Measurements from ENCODE around the gene TLCD3B. TPM values are rescaled to one million over a fixed set of nuclear protein-coding genes. Genes with fewer than 3 reads are reported as not detected.

TLCD3B gene
- total and polyA plus RNA-seq, 9 of the 15 experiments (the other 6 are each of a cell fraction or from before 2014, with no cell fraction given) = 0.10 to 0.52 (median 0.23) TPM; not detected in 4

DNA sequence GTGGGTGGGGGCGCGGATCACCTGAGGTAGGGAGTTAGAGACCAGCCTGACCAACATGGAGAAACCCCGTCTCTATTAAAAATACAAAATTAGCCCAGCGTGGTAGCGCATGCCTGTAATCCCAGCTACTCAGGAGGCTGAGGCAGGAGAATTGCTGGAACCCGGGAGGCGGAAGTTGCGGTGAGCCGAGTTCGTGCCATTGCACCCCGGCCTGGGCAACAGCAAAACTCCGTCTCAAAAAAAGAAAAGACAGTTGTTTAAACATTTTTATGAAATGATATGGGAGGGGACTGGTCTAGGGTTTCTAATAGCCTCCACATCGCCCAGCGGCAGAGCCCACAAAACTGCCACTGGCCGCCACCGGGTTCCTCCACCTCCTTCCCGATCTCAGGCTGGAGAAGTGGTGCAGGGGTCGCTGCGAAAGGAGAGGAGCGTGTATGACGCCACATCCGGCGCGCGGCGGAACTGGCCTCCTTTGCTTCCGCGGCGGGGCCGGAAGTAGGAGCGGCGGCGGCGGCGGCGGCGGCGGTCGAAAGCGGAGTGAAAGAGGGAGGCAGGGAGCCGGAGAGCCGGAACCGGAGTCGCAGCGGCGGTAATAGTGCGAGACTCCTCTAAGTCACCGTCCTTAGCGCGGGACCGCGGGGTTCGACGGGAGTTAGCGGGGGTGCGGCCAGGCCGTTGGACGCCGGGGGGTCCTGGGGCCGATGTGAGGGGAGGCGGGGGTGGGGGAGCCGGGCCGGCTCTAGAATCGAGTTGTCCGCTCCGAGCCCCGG, 44.6 kb upstream of the TLCD3B start, which contains the start of gene PPP4C (continued):
- no peak for TF ChIP-seq SRSF7 (optimal IDR thresholded peaks at IDR 0.05; ENCODE audit: low read depth, low read length)
- TF ChIP-seq NR2C2 (CRISPR knock-in tag; IDR thresholded peaks at IDR 0.05) = no peak
- peak; percentile 83; the same call in 1 of the 2 replicates for TF ChIP-seq NR2C2 (tag; IDR thresholded peaks at IDR 0.05)
- TF ChIP-seq SREBF1 (IDR thresholded peaks at IDR 0.05; ENCODE audit: borderline replicate concordance, low read depth, low read length) = no peak
- TF ChIP-seq NR1H2 (CRISPR knock-in tag; IDR thresholded peaks at IDR 0.05) = no peak
- TF ChIP-seq CLOCK (CRISPR knock-in tag; IDR thresholded peaks at IDR 0.05; ENCODE audit: borderline replicate concordance) = no peak
- TF ChIP-seq GATAD2B (IDR thresholded peaks at IDR 0.05; ENCODE audit: borderline replicate concordance) = peak; percentile 59; the same call in 1 of the 2 replicates
- TF ChIP-seq POLR3A (IDR thresholded peaks at IDR 0.05; ENCODE audit: borderline replicate concordance, extremely low read depth, insufficient read depth, insufficient read length) = no peak
- TF ChIP-seq DDX20 (tag; IDR thresholded peaks at IDR 0.05; ENCODE audit: low read depth) = no peak
- TF ChIP-seq STAT5A (IDR thresholded peaks at IDR 0.05; ENCODE audit: borderline replicate concordance, low read length) = no peak
- TF ChIP-seq, protein P1, sequence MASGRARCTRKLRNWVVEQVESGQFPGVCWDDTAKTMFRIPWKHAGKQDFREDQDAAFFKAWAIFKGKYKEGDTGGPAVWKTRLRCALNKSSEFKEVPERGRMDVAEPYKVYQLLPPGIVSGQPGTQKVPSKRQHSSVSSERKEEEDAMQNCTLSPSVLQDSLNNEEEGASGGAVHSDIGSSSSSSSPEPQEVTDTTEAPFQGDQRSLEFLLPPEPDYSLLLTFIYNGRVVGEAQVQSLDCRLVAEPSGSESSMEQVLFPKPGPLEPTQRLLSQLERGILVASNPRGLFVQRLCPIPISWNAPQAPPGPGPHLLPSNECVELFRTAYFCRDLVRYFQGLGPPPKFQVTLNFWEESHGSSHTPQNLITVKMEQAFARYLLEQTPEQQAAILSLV (tag; IDR thresholded peaks at IDR 0.05) = no peak
- TF ChIP-seq, protein P2, sequence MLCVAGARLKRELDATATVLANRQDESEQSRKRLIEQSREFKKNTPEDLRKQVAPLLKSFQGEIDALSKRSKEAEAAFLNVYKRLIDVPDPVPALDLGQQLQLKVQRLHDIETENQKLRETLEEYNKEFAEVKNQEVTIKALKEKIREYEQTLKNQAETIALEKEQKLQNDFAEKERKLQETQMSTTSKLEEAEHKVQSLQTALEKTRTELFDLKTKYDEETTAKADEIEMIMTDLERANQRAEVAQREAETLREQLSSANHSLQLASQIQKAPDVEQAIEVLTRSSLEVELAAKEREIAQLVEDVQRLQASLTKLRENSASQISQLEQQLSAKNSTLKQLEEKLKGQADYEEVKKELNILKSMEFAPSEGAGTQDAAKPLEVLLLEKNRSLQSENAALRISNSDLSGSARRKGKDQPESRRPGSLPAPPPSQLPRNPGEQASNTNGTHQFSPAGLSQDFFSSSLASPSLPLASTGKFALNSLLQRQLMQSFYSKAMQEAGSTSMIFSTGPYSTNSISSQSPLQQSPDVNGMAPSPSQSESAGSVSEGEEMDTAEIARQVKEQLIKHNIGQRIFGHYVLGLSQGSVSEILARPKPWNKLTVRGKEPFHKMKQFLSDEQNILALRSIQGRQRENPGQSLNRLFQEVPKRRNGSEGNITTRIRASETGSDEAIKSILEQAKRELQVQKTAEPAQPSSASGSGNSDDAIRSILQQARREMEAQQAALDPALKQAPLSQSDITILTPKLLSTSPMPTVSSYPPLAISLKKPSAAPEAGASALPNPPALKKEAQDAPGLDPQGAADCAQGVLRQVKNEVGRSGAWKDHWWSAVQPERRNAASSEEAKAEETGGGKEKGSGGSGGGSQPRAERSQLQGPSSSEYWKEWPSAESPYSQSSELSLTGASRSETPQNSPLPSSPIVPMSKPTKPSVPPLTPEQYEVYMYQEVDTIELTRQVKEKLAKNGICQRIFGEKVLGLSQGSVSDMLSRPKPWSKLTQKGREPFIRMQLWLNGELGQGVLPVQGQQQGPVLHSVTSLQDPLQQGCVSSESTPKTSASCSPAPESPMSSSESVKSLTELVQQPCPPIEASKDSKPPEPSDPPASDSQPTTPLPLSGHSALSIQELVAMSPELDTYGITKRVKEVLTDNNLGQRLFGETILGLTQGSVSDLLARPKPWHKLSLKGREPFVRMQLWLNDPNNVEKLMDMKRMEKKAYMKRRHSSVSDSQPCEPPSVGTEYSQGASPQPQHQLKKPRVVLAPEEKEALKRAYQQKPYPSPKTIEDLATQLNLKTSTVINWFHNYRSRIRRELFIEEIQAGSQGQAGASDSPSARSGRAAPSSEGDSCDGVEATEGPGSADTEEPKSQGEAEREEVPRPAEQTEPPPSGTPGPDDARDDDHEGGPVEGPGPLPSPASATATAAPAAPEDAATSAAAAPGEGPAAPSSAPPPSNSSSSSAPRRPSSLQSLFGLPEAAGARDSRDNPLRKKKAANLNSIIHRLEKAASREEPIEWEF (CRISPR knock-in tag; IDR thresholded peaks at IDR 0.05) = no peak
- peak; percentile 37; the same call in 1 of the 2 replicates for TF ChIP-seq NBN (IDR thresholded peaks at IDR 0.05; ENCODE audit: low read depth)
- no peak for TF ChIP-seq FOXP4 (CRISPR knock-in tag; IDR thresholded peaks at IDR 0.05; ENCODE audit: borderline replicate concordance)
- TF ChIP-seq SLC30A9 (CRISPR knock-in tag; IDR thresholded peaks at IDR 0.05) = no peak
- TF ChIP-seq E2F3 (CRISPR knock-in tag; IDR thresholded peaks at IDR 0.05) = 0 out of 2 replicates have a peak, but pooled peaks have one; percentile 27

Data from K562 (cell line).